GM23338 (cell line): ENCODE data around the gene DIAPH1.

Experiments used
- CREB1 ChIP-seq: fragments of 250-450 bp; sonication (Bioruptor Pico); IDR thresholded peaks from 2 replicates; pipeline ENCODE4 v1.5.0; 2020; ENCODE audit warnings: low read depth, mild to moderate bottlenecking, moderate library complexity
- EZH2 ChIP-seq: fragments of 200-600 bp; sonication (generic); IDR thresholded peaks from one replicate; pipeline ENCODE4 v1.8.0; 2017; ENCODE audit warnings: antibody characterized with exemption, mild to moderate bottlenecking, low read depth; ENCODE audit not compliant: unreplicated experiment
- EZH2phosphoT487 ChIP-seq: fragments of 200-600 bp; sonication (generic); IDR thresholded peaks from one replicate; pipeline ENCODE4 v1.8.1; 2018; ENCODE audit warnings: antibody characterized with exemption; ENCODE audit not compliant: unreplicated experiment
- JUNB ChIP-seq: IDR thresholded peaks from one replicate; pipeline ENCODE4 v1.6.1; 2016; ENCODE audit warnings: antibody characterized with exemption; ENCODE audit not compliant: unreplicated experiment
- NANOG ChIP-seq: IDR thresholded peaks from 2 replicates; pipeline ENCODE4 v1.6.1; 2016; ENCODE audit warnings: antibody characterized with exemption, borderline replicate concordance
- POLR2AphosphoS5 ChIP-seq: IDR thresholded peaks from 2 replicates; pipeline ENCODE4 v1.6.1; 2016; ENCODE audit warnings: antibody characterized with exemption, low read depth
- STAT1 ChIP-seq: IDR thresholded peaks from one replicate; pipeline ENCODE4 v1.6.1; 2016; ENCODE audit warnings: antibody characterized with exemption; ENCODE audit not compliant: unreplicated experiment
- ZNF462 ChIP-seq: fragments of 250-450 bp; sonication (Bioruptor Pico); IDR thresholded peaks from 2 replicates; pipeline ENCODE4 v1.5.0; 2020; ENCODE audit warnings: mild to moderate bottlenecking, moderate library complexity
- TF ChIP-seq, protein P1 (sequence below), 2 experiments: fragments of 200-600 bp in 1 of 2; sonication (generic) in 1 of 2; conservative IDR thresholded peaks; 2 replicates each; pipeline versions ENCODE4 v1.5.1 to v1.6.1; 2016 to 2017; ENCODE audit warnings: antibody characterized with exemption in 2 of 2, low read depth in 2 of 2, mild to moderate bottlenecking in 2 of 2, moderate library complexity in 1 of 2
- TF ChIP-seq, protein P2 (sequence below): IDR thresholded peaks from one replicate; pipeline ENCODE4 v1.6.1; 2018; ENCODE audit warnings: antibody characterized with exemption; ENCODE audit not compliant: unreplicated experiment

DNA sequence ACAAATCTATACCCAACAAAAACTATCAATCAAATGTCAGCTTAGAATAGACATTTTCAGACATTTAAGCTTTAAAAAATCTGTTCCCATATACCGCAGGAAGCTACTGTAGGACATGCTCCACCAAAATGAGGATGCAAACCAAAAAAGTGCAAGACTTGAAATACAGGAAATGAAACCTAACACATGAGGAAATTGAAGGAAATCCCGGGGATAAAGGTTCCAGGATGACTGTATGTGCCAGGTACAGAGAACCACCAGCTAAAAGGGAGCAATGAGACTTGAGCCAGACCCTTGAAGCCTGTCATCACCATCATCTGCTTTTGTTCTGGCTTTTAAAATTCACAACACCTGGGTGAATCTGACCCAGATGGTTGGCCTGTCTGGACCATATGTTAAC, 21.4 kb downstream of the DIAPH1 start:
- TF ChIP-seq POLR2AphosphoS5 (no peak), JUNB (no peak), EZH2 (no peak), EZH2phosphoT487 (no peak), NANOG (no peak), ZNF462 (no peak), STAT1 (no peak), CREB1 (CRISPR knock-in tag) (no peak)
- TF ChIP-seq, protein P1, sequence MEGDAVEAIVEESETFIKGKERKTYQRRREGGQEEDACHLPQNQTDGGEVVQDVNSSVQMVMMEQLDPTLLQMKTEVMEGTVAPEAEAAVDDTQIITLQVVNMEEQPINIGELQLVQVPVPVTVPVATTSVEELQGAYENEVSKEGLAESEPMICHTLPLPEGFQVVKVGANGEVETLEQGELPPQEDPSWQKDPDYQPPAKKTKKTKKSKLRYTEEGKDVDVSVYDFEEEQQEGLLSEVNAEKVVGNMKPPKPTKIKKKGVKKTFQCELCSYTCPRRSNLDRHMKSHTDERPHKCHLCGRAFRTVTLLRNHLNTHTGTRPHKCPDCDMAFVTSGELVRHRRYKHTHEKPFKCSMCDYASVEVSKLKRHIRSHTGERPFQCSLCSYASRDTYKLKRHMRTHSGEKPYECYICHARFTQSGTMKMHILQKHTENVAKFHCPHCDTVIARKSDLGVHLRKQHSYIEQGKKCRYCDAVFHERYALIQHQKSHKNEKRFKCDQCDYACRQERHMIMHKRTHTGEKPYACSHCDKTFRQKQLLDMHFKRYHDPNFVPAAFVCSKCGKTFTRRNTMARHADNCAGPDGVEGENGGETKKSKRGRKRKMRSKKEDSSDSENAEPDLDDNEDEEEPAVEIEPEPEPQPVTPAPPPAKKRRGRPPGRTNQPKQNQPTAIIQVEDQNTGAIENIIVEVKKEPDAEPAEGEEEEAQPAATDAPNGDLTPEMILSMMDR (conservative IDR thresholded peaks at IDR 0.05; ENCODE audit: low read depth in 2 of 2), result no peak
- TF ChIP-seq, protein P2, sequence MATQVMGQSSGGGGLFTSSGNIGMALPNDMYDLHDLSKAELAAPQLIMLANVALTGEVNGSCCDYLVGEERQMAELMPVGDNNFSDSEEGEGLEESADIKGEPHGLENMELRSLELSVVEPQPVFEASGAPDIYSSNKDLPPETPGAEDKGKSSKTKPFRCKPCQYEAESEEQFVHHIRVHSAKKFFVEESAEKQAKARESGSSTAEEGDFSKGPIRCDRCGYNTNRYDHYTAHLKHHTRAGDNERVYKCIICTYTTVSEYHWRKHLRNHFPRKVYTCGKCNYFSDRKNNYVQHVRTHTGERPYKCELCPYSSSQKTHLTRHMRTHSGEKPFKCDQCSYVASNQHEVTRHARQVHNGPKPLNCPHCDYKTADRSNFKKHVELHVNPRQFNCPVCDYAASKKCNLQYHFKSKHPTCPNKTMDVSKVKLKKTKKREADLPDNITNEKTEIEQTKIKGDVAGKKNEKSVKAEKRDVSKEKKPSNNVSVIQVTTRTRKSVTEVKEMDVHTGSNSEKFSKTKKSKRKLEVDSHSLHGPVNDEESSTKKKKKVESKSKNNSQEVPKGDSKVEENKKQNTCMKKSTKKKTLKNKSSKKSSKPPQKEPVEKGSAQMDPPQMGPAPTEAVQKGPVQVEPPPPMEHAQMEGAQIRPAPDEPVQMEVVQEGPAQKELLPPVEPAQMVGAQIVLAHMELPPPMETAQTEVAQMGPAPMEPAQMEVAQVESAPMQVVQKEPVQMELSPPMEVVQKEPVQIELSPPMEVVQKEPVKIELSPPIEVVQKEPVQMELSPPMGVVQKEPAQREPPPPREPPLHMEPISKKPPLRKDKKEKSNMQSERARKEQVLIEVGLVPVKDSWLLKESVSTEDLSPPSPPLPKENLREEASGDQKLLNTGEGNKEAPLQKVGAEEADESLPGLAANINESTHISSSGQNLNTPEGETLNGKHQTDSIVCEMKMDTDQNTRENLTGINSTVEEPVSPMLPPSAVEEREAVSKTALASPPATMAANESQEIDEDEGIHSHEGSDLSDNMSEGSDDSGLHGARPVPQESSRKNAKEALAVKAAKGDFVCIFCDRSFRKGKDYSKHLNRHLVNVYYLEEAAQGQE, result no peak
